DOHH2 (cell line): ENCODE data around the gene PPP1R2C.

Experiments
- H3F3A ChIP-seq: fragments of 200-600 bp; sonication (generic), shearing (Covaris generic); 2 replicates; pipeline ENCODE4 v1.6.0; 2016; ENCODE audit warnings: antibody characterized with exemption, mild to moderate bottlenecking; ENCODE audit not compliant: control insufficient read depth, insufficient read depth
- H3K27ac ChIP-seq: fragments of 200-600 bp; sonication (generic); 2 replicates; pipeline ENCODE4 v1.5.1; 2014; ENCODE audit warnings: low read depth, mild to moderate bottlenecking, low read length, moderate library complexity
- H3K27me3 ChIP-seq: fragments of 200-600 bp; sonication (generic); 2 replicates; pipeline ENCODE4 v1.6.1; 2014; ENCODE audit warnings: mild to moderate bottlenecking, low read length, mixed read lengths; ENCODE audit not compliant: control insufficient read depth
- H3K36me3 ChIP-seq: fragments of 200-600 bp; sonication (generic); 2 replicates; pipeline ENCODE4 v1.6.1; 2014; ENCODE audit warnings: mild to moderate bottlenecking, low read length, moderate library complexity, mixed read lengths; ENCODE audit not compliant: control insufficient read depth
- H3K4me1 ChIP-seq: fragments of 200-600 bp; sonication (generic); 2 replicates; pipeline ENCODE4 v1.6.1; 2014; ENCODE audit warnings: mild to moderate bottlenecking, low read length, mixed read lengths; ENCODE audit not compliant: control insufficient read depth
- H3K4me2 ChIP-seq: fragments of 200-600 bp; sonication (generic); 2 replicates; pipeline ENCODE4 v1.6.0; 2014; ENCODE audit warnings: mild to moderate bottlenecking, low read length, moderate library complexity
- H3K4me3 ChIP-seq: fragments of 200-600 bp; sonication (generic); 2 replicates; pipeline ENCODE4 v1.5.1; 2014; ENCODE audit warnings: mild to moderate bottlenecking, low read length, mixed read lengths
- H3K79me2 ChIP-seq: fragments of 200-600 bp; sonication (generic); 2 replicates; pipeline ENCODE4 v1.6.1; 2014; ENCODE audit warnings: mild to moderate bottlenecking, low read length, mixed read lengths; ENCODE audit not compliant: control insufficient read depth
- H3K9me2 ChIP-seq: fragments of 200-600 bp; sonication (generic); replicated peaks from 2 replicates; pipeline ENCODE4 v1.6.1; 2014; ENCODE audit warnings: mild to moderate bottlenecking, low read length, mixed read lengths; ENCODE audit not compliant: control insufficient read depth
- H3K9me3 ChIP-seq: fragments of 200-600 bp; sonication (generic); 2 replicates; pipeline ENCODE4 v1.6.1; 2014; ENCODE audit warnings: antibody characterized with exemption, low read length, mixed read lengths; ENCODE audit not compliant: control insufficient read depth, insufficient read depth
- H4K20me1 ChIP-seq: fragments of 200-600 bp; sonication (generic); 2 replicates; pipeline ENCODE4 v1.6.0; 2014; ENCODE audit warnings: low read depth, mild to moderate bottlenecking, antibody characterized with exemption, low read length, moderate library complexity; ENCODE audit not compliant: control insufficient read depth, insufficient read depth
- CTCF ChIP-seq: fragments of 200-600 bp; sonication (generic); IDR thresholded peaks from one replicate; pipeline ENCODE4 v1.5.1; 2014; ENCODE audit warnings: antibody characterized with exemption, mild to moderate bottlenecking, low read depth, low read length; ENCODE audit not compliant: poor library complexity, severe bottlenecking
- EZH2phosphoT487 ChIP-seq: fragments of 200-600 bp; sonication (generic); IDR thresholded peaks from 2 replicates; pipeline ENCODE4 v1.6.1; 2017; ENCODE audit warnings: borderline replicate concordance, mild to moderate bottlenecking, antibody characterized with exemption, low read length, moderate library complexity, mixed read lengths

PPP1R2C gene

DNA sequence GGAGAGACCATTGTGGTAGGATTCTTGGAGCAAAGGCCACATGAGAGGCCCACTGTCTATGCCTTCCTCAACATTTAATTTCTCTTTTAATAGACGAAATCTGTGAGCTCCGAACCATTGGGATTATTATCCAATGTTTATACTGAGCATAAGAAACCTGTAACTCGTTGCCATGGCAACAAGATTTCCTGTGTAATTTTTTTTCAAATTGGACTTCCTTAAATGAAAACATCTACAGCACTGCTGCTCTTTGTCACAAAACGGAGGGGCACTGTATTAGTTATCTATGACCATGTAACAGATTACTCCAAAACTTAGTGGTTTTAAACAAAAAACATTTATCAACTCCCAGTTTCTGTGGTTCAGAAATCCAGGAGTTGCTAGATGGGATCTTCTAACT lies 38.7 kb downstream of the PPP1R2C start:
- Histone ChIP-seq H3K79me2 (no peaks in the 10 kb centered on the region), H3K4me3 (peak overlapping the region; percentile 30), H3K36me3 (no peaks in the 10 kb centered on the region), H3K27me3 (no peaks in the 10 kb centered on the region), H3K9me3 (no peaks in the 10 kb centered on the region), H3K4me2 (peak overlapping the region; percentile 40), H3K27ac (0 out of 2 replicates have a peak overlapping the region, but pooled peaks have one; percentile 15), H4K20me1 (no peaks in the 10 kb centered on the region), H3K9me2 (no peaks in the 10 kb centered on the region), H3K4me1 (peaks cover 16% of the 10 kb centered on the region), H3F3A (no peaks in the 10 kb centered on the region)
- TF ChIP-seq CTCF, result no peak
- TF ChIP-seq EZH2phosphoT487, result no peak

- peaks cover 16% of the 10 kb centered on the region for H3K4me1 ChIP-seq
- no peaks in the 10 kb centered on the region for H3K36me3 ChIP-seq
- no peaks in the 10 kb centered on the region for H3K9me3 ChIP-seq
- H3K9me2 ChIP-seq, result no peaks in the 10 kb centered on the region
- no peaks in the 10 kb centered on the region for H4K20me1 ChIP-seq
- H3K27ac ChIP-seq, result no peak overlapping the region
- H3K27me3 ChIP-seq, result no peaks in the 10 kb centered on the region
- TF ChIP-seq CTCF (no peak), EZH2phosphoT487 (no peak)
- H3K79me2 ChIP-seq, result no peaks in the 10 kb centered on the region
- no peaks in the 10 kb centered on the region for H3F3A ChIP-seq
- H3K4me3 ChIP-seq, result no peak overlapping the region
- H3K4me2 ChIP-seq, result no peak overlapping the region
Observed at GRCh38 chrX:42738552-42738951, 39.4 kb downstream of the PPP1R2C start.

GRCh38 chrX:42735250-42735649 lies 42.7 kb downstream of the PPP1R2C start:
- H3K9me2 ChIP-seq, result no peaks in the 10 kb centered on the region
- no peak overlapping the region for H3K27ac ChIP-seq
- H3K4me1 ChIP-seq, result peaks cover 16% of the 10 kb centered on the region
- H3F3A ChIP-seq, result no peaks in the 10 kb centered on the region
- no peaks in the 10 kb centered on the region for H4K20me1 ChIP-seq
- H3K4me3 ChIP-seq, result no peak overlapping the region
- no peaks in the 10 kb centered on the region for H3K9me3 ChIP-seq
- H3K4me2 ChIP-seq, result no peak overlapping the region
- H3K36me3 ChIP-seq, result no peaks in the 10 kb centered on the region
- no peaks in the 10 kb centered on the region for H3K79me2 ChIP-seq
- TF ChIP-seq EZH2phosphoT487 (no peak), CTCF (no peak)
- no peaks in the 10 kb centered on the region for H3K27me3 ChIP-seq

DNA sequence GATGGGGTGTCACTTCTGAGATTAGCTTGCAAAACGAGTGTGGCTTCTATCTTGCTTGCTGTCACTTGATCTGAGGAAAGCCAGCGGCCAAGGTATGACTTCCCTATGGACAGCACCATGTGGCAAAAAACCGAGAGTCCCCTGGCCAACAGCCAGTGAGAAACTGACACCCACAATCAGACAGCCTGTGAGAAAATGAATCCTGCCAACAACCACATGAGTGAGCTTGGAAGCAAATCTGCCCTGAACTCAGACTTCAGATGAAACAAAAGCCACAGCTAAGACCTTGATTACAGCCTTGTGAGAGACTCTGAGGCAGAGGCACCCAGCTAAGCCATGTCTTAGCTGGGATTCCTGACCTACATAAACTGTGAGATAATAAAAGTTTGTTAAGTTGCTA lies 45.5 kb downstream of the PPP1R2C start:
- H3K79me2 ChIP-seq, result no peaks in the 10 kb centered on the region
- TF ChIP-seq EZH2phosphoT487, result no peak
- H3K4me2 ChIP-seq, result no peak overlapping the region
- no peak overlapping the region for H3K27ac ChIP-seq
- H4K20me1 ChIP-seq, result no peaks in the 10 kb centered on the region
- H3K9me3 ChIP-seq, result no peaks in the 10 kb centered on the region
- no peak overlapping the region for H3K4me3 ChIP-seq
- no peaks in the 10 kb centered on the region for H3K9me2 ChIP-seq
- H3K27me3 ChIP-seq, result no peaks in the 10 kb centered on the region
- peaks cover 4% of the 10 kb centered on the region; the same call in 1 of the 2 replicates for H3K4me1 ChIP-seq
- H3K36me3 ChIP-seq, result no peaks in the 10 kb centered on the region
- no peaks in the 10 kb centered on the region for H3F3A ChIP-seq
